ENCODE data around the gene CPN2. TPM values are rescaled to one million over a fixed set of nuclear protein-coding genes. Genes with fewer than 3 reads are reported as not detected.

The CPN2 gene
- polyA plus RNA-seq, 1 experiment = not detected

DNA sequence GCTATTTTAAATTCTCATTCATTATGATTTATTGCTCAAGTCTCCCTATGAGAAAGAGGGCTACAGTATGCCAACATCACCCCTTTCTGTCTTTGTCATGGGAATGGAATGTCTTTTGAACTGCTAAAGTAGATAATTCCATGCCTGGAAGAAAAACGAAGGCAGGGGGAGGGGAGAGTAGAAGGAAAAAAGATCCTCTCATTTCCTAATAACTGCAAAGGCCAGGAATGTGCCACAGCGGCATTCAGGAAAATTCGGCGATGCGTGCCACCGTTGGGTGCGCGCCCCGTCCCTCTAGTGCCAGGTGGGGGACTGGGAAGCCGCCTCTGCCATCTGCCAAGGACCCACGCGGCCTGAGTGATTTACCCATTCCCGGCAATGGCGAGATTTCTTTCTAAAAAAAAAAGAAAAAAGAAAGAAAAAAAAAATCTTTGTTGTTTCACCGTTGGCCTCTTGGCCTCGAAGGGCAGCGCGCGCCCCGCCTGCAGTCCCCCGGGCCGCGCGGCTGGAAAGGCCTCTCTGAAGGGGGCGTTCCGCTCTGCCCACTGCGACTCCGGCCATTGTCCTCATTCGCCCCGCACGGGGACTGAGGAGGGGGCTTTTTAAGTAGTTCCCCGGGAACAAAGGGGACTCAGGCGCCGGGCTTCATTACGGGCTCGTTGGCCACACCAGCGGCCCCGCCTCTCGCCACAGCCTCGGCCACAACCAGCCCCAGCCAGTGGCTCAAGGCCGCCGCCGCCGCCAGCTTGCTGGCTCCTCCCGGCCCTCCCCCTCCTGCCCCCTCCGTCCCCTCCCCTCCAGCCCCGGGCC, 54.5 kb downstream of the CPN2 start:
- POLR2A ChIA-PET = no interaction called here
- Histone ChIP-seq H3K36me3 (ENCODE audit: control insufficient read depth, insufficient read depth, low read length) (no peaks in the 10 kb centered on the region), H3K27me3 (ENCODE audit: control insufficient read depth, insufficient read depth, low read length) (peaks cover 3% of the 10 kb centered on the region), H3K4me3 (ENCODE audit: low read depth, low read length) (no peak overlapping the region; the same call in 1 of the 2 replicates)
- TF ChIP-seq, protein P1, sequence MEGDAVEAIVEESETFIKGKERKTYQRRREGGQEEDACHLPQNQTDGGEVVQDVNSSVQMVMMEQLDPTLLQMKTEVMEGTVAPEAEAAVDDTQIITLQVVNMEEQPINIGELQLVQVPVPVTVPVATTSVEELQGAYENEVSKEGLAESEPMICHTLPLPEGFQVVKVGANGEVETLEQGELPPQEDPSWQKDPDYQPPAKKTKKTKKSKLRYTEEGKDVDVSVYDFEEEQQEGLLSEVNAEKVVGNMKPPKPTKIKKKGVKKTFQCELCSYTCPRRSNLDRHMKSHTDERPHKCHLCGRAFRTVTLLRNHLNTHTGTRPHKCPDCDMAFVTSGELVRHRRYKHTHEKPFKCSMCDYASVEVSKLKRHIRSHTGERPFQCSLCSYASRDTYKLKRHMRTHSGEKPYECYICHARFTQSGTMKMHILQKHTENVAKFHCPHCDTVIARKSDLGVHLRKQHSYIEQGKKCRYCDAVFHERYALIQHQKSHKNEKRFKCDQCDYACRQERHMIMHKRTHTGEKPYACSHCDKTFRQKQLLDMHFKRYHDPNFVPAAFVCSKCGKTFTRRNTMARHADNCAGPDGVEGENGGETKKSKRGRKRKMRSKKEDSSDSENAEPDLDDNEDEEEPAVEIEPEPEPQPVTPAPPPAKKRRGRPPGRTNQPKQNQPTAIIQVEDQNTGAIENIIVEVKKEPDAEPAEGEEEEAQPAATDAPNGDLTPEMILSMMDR (IDR thresholded peaks at IDR 0.05; ENCODE audit: insufficient read depth, low read depth, low read length) = 0 out of 2 replicates have a peak, but pooled peaks have one; percentile 1
- DNase-seq (ENCODE audit: low read depth) = no peak
- CTCF ChIA-PET = interaction anchor here (0.9 to 2.8 kb wide), 3 partner anchors 9 to 19 kb away, joined by 3 to 13 read pairs (median 4); no protein-coding TSS in a partner anchor

DNA sequence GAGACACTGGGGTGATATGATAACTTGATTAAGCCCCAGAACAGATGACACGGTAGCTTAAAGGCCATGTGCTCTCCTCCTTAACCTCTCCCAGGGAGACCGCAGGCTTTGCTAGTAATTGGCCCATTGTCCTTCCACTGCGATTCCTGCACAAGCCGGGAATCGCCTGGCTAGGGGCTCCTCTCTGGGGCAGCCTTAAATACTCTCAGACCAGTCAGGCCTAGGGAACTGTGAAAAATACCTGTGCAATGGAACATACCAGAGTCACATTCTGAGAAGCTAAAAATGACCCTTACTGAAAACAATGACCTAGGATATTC, 56.3 kb downstream of the CPN2 start:
- no peaks in the 10 kb centered on the region for H3K36me3 ChIP-seq (ENCODE audit: control insufficient read depth, insufficient read depth, low read length)
- peaks cover 3% of the 10 kb centered on the region for H3K27me3 ChIP-seq (ENCODE audit: control insufficient read depth, insufficient read depth, low read length)
- no peak for DNase-seq (ENCODE audit: low read depth)
- ChIA-PET CTCF (interaction anchor here (2.1 kb wide), 1 partner anchor 21 kb away, joined by 4 read pairs; no protein-coding TSS in a partner anchor), POLR2A (no interaction called here)
- no peak overlapping the region for H3K4me3 ChIP-seq (ENCODE audit: low read depth, low read length)
- TF ChIP-seq, protein P1 (IDR thresholded peaks at IDR 0.05; ENCODE audit: insufficient read depth, low read depth, low read length) = no peak

DNA sequence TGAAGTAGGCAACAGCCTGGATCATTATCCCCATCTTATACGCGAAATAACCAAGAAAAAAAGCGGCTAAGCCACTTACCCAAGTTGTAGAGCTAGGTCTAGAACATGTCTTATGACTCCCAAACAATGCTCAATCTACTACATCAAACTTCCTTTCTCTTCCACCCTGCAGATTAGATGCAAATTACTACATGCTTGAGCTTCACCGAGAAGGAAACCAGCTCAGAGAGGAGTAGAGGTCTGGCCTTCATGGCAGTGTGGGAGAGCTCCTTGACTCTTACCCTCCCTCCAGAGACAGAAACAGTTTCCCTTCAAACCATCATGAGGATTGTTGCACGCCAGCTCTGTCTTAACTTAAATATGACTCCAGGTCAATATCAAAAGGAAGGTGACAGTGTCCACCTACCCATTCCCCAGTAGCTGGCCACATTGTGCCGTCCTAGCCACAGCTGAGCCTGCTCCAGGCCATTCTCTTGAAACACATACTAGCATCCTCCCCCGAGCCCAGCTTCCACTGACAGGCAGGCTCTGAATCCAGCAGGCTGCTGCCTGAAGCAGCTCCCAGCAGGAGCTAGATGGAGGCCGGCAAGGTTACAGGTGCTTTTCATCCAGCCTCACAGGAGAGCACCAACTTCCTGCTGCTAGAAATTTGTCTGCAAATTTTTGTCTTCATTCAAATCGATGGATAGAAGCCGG, 56.8 kb downstream of the CPN2 start:
- Histone ChIP-seq H3K36me3 (ENCODE audit: control insufficient read depth, insufficient read depth, low read length) (no peaks in the 10 kb centered on the region), H3K4me3 (ENCODE audit: low read depth, low read length) (no peak overlapping the region), H3K27me3 (ENCODE audit: control insufficient read depth, insufficient read depth, low read length) (peaks cover 3% of the 10 kb centered on the region)
- no peak for DNase-seq (ENCODE audit: low read depth)
- ChIA-PET CTCF (interaction anchor here (0.8 to 2.1 kb wide), 2 partner anchors 9 to 21 kb away, joined by 3 to 4 read pairs; no protein-coding TSS in a partner anchor), POLR2A (no interaction called here)
- TF ChIP-seq, protein P1 (IDR thresholded peaks at IDR 0.05; ENCODE audit: insufficient read depth, low read depth, low read length) = no peak

DNA sequence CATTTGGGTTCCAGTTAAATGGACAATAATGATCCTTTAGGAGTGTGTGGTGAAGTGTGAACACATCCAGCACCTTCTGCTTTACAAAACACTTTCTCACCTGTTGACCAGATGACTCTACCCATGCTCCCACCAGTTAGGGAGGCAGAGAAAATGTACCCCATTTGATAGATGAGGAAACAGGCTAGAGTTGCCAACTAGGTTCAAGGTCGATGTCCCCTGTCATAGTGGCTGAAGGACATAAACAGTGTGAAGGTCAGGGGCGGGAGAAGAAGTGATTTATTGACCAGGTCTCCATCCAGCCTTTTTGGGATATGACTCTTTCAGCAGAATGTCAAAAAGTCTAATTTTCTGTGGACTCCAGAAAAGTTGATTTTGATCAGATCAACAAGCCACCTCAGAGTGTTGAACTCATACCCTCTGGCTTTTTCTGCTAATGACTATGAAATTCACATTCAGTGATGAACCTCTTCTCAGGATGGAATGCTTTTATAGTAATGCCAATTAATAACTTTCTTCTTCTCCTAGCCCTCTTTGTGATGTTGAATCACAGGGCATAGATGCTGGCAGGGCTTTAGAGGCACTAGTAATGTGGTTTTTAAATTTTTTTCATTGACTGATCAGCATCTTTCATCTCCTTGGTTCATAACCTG, 57.5 kb downstream of the CPN2 start:
- no peak for DNase-seq (ENCODE audit: low read depth)
- CTCF ChIA-PET = interaction anchor here (0.8 kb wide), 1 partner anchor 8 kb away, joined by 3 read pairs; no protein-coding TSS in a partner anchor
- TF ChIP-seq, protein P1 (IDR thresholded peaks at IDR 0.05; ENCODE audit: insufficient read depth, low read depth, low read length) = no peak

DNA sequence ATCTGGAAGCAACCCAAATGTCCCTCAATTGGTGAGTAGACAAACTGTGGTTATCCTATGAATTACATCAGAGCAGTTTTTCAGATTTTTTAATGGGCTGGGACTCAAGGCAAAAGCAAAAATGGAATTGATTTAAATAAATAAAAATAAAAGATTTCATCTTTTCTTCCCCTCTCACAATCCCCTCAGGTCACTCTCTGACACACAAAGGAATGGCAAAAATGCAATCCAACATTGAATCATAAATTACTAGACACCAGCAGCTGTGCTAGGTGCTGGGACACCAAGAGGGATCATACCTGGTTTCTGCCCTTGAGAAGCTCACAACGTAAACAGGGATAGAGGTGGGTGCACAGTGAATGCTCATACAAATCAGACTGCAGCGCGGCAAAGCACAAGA, 58.8 kb downstream of the CPN2 start:
- TF ChIP-seq, protein P1 (IDR thresholded peaks at IDR 0.05; ENCODE audit: insufficient read depth, low read depth, low read length) = no peak
- POLR2A ChIA-PET = no interaction called here
- H3K27me3 ChIP-seq (ENCODE audit: control insufficient read depth, insufficient read depth, low read length) = peaks cover 5% of the 10 kb centered on the region
- no peak for DNase-seq (ENCODE audit: low read depth)
- CTCF ChIA-PET = no interaction called here
- H3K36me3 ChIP-seq (ENCODE audit: control insufficient read depth, insufficient read depth, low read length) = no peaks in the 10 kb centered on the region
- no peak overlapping the region for H3K4me3 ChIP-seq (ENCODE audit: low read depth, low read length)

More for the DNA sequence above, 57.5 kb downstream of the CPN2 start:
- POLR2A ChIA-PET = no interaction called here
- Histone ChIP-seq H3K36me3 (ENCODE audit: control insufficient read depth, insufficient read depth, low read length) (no peaks in the 10 kb centered on the region), H3K4me3 (ENCODE audit: low read depth, low read length) (no peak overlapping the region), H3K27me3 (ENCODE audit: control insufficient read depth, insufficient read depth, low read length) (peaks cover 5% of the 10 kb centered on the region)

Data from BJ (cell line).